Keratinocyte (primary cell): Measurements from ENCODE around the gene FNDC3B.

Source experiments
- CTCF ChIP-seq, 3 experiments: IDR thresholded peaks in 1 of 3; conservative IDR thresholded peaks in 1 of 3; optimal IDR thresholded peaks in 1 of 3; 2 replicates in 2 of 3; 3 replicates in 1 of 3; pipeline versions ENCODE3 to v1.5.1; 2011; ENCODE audit warnings: low read length in 3 of 3, mild to moderate bottlenecking in 3 of 3, moderate library complexity in 2 of 3, control low read depth in 1 of 3, inconsistent platforms in 1 of 3; ENCODE audit not compliant: insufficient read depth in 2 of 3; ENCODE audit errors: extremely low read depth in 1 of 3
- EZH2 ChIP-seq: IDR thresholded peaks from one replicate; pipeline ENCODE4 v1.6.1; 2012; ENCODE audit warnings: inconsistent platforms, mild to moderate bottlenecking, low read length, moderate library complexity

GRCh38 chr3:172302203-172302602, 262.8 kb downstream of the FNDC3B start:
- TF ChIP-seq EZH2, result no peak
- no peak for TF ChIP-seq CTCF (optimal IDR thresholded peaks at IDR 0.05 in 1 of 3, IDR thresholded peaks at IDR 0.05 in 1 of 3, conservative IDR thresholded peaks at IDR 0.05 in 1 of 3; ENCODE audit: extremely low read depth in 1 of 3, insufficient read depth in 2 of 3, low read length in 3 of 3)
